GM19324 (cell line): ENCODE measurements around the gene IL1RAPL1.

Experiments used
- ATAC-seq: cut with Tn5 transposase; IDR thresholded peaks from one replicate; pipeline ENCODE4 v1.9.1; 2021; ENCODE audit warnings: mild to moderate bottlenecking, moderate library complexity; ENCODE audit not compliant: unreplicated experiment, low FRiP score

IL1RAPL1 gene

GRCh38 chrX:29926056-29926455, 1338.8 kb downstream of the IL1RAPL1 start:
- no peak for ATAC-seq

DNA sequence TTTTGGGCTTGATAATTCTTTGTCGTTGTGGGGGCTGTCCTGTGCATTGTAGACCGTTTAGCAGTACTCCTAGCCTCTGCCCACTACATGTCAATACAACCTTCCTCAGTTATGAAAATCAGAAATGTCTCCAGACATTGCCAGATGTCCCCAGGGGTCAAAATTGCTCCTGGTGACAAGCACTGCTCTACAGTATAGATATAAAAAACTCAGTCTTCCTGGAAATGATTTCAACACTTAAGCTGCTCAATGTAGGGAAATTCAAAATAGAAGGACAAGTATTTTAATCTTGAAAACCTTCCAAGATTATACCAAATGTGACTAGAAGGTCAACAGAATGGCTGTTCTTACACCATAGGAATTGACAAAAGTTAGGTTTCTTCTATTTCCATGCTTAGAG, 1339.4 kb downstream of the IL1RAPL1 start:
- ATAC-seq = no peak

DNA sequence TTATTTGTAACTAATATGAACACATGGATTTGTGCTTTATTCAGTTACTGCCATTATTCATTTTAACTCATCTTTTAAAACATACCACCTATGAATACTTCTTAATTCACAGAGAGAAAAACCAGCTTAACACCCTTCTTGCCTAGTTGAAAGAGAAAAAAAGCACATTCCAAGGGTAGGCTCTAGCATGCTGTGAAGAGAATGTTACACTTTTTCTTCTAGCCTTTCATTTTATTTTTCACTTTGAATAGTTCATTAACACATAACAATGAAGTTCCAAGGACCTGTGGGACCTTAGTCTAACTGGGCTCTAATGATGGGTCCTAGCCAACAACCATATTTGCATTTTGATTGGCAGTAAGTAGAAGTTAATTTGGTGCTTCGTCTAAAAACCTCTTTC, 1348.2 kb downstream of the IL1RAPL1 start:
- no peak for ATAC-seq

DNA sequence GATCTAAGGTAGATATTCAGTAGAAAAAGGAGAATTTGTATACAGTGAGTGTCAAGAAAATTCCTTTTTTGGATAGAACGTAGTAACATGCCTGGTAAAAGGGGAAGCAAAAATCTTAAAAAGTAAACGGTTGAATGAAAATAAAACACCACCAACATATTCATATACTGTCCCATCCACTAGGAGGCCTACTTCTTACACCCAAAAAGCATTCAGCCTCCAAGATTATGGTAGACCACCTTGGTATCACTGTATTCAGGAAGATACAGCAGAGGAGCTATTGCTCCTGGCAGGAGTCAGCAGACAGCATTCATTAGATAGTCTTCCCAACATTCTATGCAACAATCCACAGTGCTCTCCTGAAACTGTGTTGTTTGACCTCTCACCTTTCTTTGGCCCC, 1353.5 kb downstream of the IL1RAPL1 start:
- ATAC-seq = no peak

GRCh38 chrX:29941287-29941686, 1354.0 kb downstream of the IL1RAPL1 start:
- no peak for ATAC-seq

- no peak for ATAC-seq
Measured at GRCh38 chrX:29947225-29947624, 1360.0 kb downstream of the IL1RAPL1 start.

DNA sequence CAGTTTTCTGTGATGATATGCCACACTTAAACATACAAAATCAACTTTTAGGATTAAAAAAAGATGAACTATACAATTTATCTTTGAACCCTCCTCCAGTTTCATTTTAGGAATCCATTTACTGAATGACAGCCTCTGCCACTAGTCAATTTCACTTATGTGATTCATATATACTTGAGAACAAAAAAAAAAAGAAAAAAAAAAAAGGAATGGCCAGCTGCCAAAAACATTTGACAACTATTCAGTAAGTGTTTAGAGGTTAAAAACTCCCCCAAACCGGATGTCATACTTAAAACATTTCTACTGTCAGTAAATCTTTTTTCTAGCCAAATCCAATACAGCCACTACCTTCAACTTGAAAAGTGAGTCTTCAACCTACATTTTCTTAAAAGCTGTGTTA, 1361.4 kb downstream of the IL1RAPL1 start:
- no peak for ATAC-seq

GRCh38 chrX:29952016-29952415, 1364.8 kb downstream of the IL1RAPL1 start:
- no peak for ATAC-seq

GRCh38 chrX:29962061-29962460, 1374.8 kb downstream of the IL1RAPL1 start:
- no peak for ATAC-seq

DNA sequence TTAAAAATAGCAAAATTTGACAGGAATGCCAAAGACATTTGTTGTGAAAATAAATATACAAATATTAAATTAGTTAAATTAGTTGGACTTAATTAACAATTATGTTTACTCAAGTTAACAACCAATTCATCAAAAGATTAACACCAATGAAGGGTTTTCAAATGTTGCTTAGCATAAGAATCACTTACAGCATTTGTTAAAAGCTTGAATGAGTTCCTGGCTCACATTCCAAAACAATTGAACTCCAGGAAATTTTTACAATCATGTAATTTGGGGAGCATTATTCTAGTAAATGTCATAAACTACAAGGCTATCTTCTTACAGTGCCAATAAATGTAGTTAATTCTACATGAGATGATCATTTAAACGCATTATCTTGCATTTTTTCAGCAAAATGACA, 1378.4 kb downstream of the IL1RAPL1 start:
- ATAC-seq = no peak

- ATAC-seq = no peak
Measured at GRCh38 chrX:29992083-29992482, 1404.8 kb downstream of the IL1RAPL1 start.

- ATAC-seq = no peak
Measured at GRCh38 chrX:30005813-30006212, 1418.6 kb downstream of the IL1RAPL1 start.
